Pancreas (tissue), 10 donors: ENCODE data around the gene ATP6V0C. TPM values are rescaled to one million over a fixed set of nuclear protein-coding genes. Genes with fewer than 3 reads are reported as not detected.

Source experiments
- ATAC-seq, 4 donors: fragments of 200-7000 bp; cut with Tn5 transposase; one replicate each; pipeline versions ENCODE4 v1.8.0 to v1.9.1; 2020; ENCODE audit warnings: mild to moderate bottlenecking in 4 of 4, moderate library complexity in 4 of 4
- DNase-seq, 6 donors: peaks; one replicate each; pipeline ENCODE4 v3.0.0-alpha.2; 2020
- FAIRE-seq: peaks from 2 replicates; lab custom pipeline; 2012; peaks lifted over from hg19 to GRCh38; lab: Jason Lieb, UNC
- H3K27ac ChIP-seq, 4 donors: fragments of 200-600 bp; sonication (generic); 1 replicate in 3 of 4; 2 replicates in 1 of 4; pipeline versions ENCODE4 v1.5.0 to v1.8.0; 2020
- H3K27me3 ChIP-seq, 4 donors: fragments of 200-600 bp; one replicate each; pipeline ENCODE4 v1.8.0; 2021
- H3K36me3 ChIP-seq, 3 donors: fragments of 200-600 bp; sonication (generic) in 1 of 3; one replicate each; pipeline versions ENCODE4 v1.5.0 to v1.8.0; 2020 to 2021
- H3K4me1 ChIP-seq, 3 donors: fragments of 200-600 bp; one replicate each; pipeline ENCODE4 v1.8.0; 2021
- H3K4me3 ChIP-seq, 4 donors: fragments of 200-600 bp; sonication (generic) in 2 of 4; one replicate each; pipeline versions ENCODE4 v1.5.0 to v1.8.0; 2020 to 2021
- H3K9me3 ChIP-seq, 4 donors: fragments of 200-600 bp; one replicate each; pipeline ENCODE4 v1.8.0; 2021
- WGBS, 2 donors: extraction: QIAGEN DNeasy Blood & Tissue Kit; methylation state at CpG; one replicate each; pipeline ENCODE4 v1.1.7; 2013; 5-methylcytosine and 5-hydroxymethylcytosine counted together
- intact Hi-C, 3 donors: fragments of 100-400 bp; cut with DNase I; formaldehyde crosslinking; loops; one replicate each; pipeline versions ENCODE4 v1.11.1 to v1.14.2; 2022
- polyA plus RNA-seq, 2 donors: library from polyadenylated mRNA; stranded (reverse); fragments of 200-250 nt; gene quantifications; one replicate each; pipeline ENCODE4 v1.2.3, GENCODE V29; 2013
- total RNA-seq, 6 donors: library from RNA; stranded (reverse); fragmentation: NEBNext Ultra II Directional in 4 of 6; extraction: Animal tissue kit (Norgen Biotek cat#: 25700) in 4 of 6; gene quantifications; one replicate each; pipeline versions ENCODE4 v1.2.1 to v1.2.4, GENCODE V29; 2021 to 2023
- TF ChIP-seq, protein P1 (sequence below), 4 donors: fragments of 200-600 bp; sonication (generic) in 3 of 4; IDR thresholded peaks; one replicate each; pipeline versions ENCODE4 v1.5.0 to v1.8.0; 2021; ENCODE audit warnings: antibody characterized with exemption in 4 of 4
- donor health status: healthy with polysubstance abuse.
- donor health status: DM: no; HTN: no; CAD: no; lungs with moderate emphysema.
- donor health status: DM: no; HTN: no; CAD: no.
- donor health status: control.
- donor health status: control.
- donor health status: Bipolar disorder and iron deficiency.
- donor health status: DM: yes; HTN: yes; CAD: no.
- donor health status: DM: no; HTN: no; CAD: no.
- donor health status: DM: no; HTN: no; CAD: no.
- donor health status: DM: yes; HTN: yes; CAD: no.

ATP6V0C gene
- total and polyA plus RNA-seq, 8 donors, result 39.9 to 124 (median 66.8) TPM

DNA sequence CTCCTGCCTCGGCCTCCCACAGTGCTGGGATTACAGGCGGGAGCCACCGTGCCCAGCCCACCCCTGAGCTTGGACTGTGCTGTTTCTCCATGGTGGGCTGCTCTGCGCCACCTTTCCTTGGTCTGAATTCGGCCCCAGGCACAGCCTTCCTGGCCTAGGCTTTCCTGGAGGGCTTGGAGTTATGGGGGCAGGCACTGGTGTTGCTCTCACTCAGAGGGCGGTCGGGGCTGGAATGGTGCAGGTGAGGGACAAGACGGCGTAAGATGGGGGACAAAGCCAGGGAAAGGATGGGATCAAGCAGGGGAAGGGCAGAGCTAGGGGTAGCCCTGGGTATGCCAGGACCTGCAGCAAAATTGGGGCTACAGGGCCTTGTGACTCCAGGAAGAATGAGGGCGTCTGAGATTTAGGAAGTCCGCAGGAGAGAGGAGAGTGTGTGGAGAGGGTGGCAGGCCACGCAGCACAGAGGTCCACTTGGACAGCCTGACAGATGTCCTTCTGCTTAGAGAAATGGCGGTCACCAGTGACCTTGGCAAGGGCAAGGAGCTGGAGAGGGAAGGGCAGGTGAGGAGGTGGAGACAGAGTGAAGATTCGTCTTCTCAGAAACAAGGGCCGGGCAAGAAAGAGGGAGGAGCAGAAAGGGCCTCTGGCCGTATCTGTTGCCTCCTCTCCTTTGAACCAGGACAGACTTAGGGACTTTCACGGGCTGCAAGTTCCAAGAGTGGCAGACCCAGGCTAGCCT lies 1.6 kb upstream of the ATP6V0C start:
- Histone ChIP-seq H3K4me3 (no peak overlapping the region), H3K4me1 (peaks cover 22 to 28% (median 24%) of the 10 kb centered on the region in 3 donors), H3K9me3 (no peaks in the 10 kb centered on the region), H3K27ac (peak overlapping the region in 3 of 4 donors; percentile 96 to 98 (median 96)), H3K27me3 (no peaks in the 10 kb centered on the region), H3K36me3 (peaks cover 0 to 5% (median 0%) of the 10 kb centered on the region in 3 donors)
- DNase-seq (peak in 1 of 6 donors; percentile 67), FAIRE-seq (no peak), ATAC-seq (no peak)
- TF ChIP-seq, protein P1, sequence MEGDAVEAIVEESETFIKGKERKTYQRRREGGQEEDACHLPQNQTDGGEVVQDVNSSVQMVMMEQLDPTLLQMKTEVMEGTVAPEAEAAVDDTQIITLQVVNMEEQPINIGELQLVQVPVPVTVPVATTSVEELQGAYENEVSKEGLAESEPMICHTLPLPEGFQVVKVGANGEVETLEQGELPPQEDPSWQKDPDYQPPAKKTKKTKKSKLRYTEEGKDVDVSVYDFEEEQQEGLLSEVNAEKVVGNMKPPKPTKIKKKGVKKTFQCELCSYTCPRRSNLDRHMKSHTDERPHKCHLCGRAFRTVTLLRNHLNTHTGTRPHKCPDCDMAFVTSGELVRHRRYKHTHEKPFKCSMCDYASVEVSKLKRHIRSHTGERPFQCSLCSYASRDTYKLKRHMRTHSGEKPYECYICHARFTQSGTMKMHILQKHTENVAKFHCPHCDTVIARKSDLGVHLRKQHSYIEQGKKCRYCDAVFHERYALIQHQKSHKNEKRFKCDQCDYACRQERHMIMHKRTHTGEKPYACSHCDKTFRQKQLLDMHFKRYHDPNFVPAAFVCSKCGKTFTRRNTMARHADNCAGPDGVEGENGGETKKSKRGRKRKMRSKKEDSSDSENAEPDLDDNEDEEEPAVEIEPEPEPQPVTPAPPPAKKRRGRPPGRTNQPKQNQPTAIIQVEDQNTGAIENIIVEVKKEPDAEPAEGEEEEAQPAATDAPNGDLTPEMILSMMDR (IDR thresholded peaks at IDR 0.05), result no peak
- WGBS, 2 donors, result 81 to 88% methylated on average over 17 of the region's 17 CpGs
- intact Hi-C loops, result no loop called here

DNA sequence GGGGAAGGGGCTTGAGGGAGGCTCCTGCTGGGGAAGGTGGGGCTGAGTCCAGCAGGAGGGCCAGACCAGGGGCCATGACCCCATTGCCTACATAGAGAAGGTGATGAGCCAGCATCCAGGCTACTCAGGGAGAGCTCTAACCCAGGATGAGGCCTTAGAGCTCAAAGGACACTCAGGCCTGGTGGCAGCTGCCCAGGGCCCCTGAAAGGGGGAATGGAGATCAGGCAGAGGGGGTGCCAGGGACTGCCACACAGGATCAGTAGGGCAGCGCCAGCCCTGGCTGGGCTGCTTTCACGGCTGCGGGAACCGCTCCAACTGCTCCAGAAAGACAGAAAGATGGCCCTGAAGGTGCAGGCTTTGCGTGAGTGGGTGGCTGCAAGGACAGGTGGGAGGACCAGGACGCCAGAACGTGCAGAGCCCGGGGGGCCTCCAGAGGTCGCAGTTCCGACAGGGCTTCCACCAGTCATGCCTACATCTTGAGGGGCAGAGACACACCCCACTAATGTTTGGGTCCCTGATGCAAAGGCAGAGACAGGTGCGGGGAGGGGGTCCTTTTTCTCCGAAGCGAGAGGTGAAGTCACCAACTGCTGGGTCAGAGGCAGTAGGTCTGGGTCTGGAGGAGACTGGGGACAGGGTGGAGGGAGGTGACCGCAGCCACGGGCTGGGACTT lies 882 bp upstream of the ATP6V0C start:
- Histone ChIP-seq H3K36me3 (no peaks in the 10 kb centered on the region), H3K27me3 (no peaks in the 10 kb centered on the region), H3K4me3 (peak overlapping the region in 3 of 4 donors; percentile 71 to 97 (median 91)), H3K4me1 (peaks cover 24 to 29% (median 28%) of the 10 kb centered on the region in 3 donors), H3K27ac (peak overlapping the region; percentile 96 to 98 (median 96)), H3K9me3 (no peaks in the 10 kb centered on the region)
- FAIRE-seq (no peak), DNase-seq (peak in 4 of 6 donors; percentile 63 to 84 (median 67)), ATAC-seq (peak; percentile 1 to 11 (median 6))
- intact Hi-C loops, result no loop called here
- WGBS, 2 donors, result 15 to 21% methylated on average over 15 of the region's 15 CpGs
- TF ChIP-seq, protein P1 (IDR thresholded peaks at IDR 0.05), result no peak

DNA sequence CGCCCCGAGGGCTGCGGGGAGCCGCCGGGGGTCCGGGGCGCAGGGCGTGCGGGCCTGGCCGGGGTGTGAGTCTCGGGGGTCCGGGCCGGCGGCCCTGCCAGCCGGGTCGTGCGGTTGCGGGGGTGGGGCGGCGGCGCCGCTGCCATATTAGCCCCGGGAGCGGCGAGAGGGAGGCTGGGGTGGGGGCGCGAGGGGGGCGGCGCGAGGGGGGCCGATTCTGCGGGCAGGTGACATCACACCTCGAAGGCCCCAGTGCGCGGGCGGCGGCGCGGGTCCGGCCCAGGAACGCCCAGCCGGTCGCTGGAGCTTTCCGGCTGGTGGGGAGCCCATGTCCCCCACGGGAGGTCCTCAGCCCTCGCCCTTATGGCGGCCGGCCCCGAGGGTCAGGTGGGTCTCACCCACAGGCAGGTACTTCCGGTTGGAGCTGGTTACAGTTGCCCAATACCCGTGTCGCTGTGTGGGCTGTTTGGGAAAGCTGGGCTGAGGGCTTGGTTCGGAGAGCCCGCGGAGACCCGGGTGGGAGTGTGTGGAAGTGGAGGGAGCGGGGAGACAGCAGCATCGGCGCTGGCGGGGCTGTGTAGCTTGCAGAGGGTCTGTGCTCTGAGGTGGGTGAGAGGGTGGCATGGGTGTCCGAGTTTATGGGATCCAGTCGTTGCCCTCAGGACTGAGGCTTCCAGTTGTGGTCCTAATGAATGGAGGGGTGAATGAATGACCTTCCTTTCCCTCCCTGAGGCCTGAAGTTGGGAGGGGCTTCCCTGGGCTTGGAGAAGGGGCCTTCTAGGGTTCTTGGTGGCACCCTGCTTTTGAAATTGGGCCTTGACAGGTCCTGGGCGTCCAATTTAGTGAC lies 804 bp downstream of the ATP6V0C start:
- peak overlapping the region; percentile 96 to 98 (median 96) for H3K27ac ChIP-seq
- DNase-seq, result peak in 5 of 6 donors; percentile 45 to 82 (median 70)

GRCh38 chr16:2515180-2515851 lies 1.6 kb downstream of the ATP6V0C start:
- FAIRE-seq (no peak), DNase-seq (peak in 3 of 6 donors; percentile 18 to 63 (median 30)), ATAC-seq (no peak)
- no peaks in the 10 kb centered on the region for H3K27me3 ChIP-seq
- intact Hi-C loops, result no loop called here
- 10 to 15% methylated on average over 14 of the region's 14 CpGs for WGBS, 2 donors
- H3K36me3 ChIP-seq, result no peaks in the 10 kb centered on the region
- peaks cover 24 to 40% (median 40%) of the 10 kb centered on the region in 3 donors for H3K4me1 ChIP-seq
- peak overlapping the region; percentile 96 to 98 (median 96) for H3K27ac ChIP-seq
- H3K9me3 ChIP-seq, result no peaks in the 10 kb centered on the region
- TF ChIP-seq, protein P1 (IDR thresholded peaks at IDR 0.05), result no peak
- peak overlapping the region; percentile 68 to 97 (median 81) for H3K4me3 ChIP-seq

More for the DNA sequence above, 804 bp downstream of the ATP6V0C start:
- TF ChIP-seq, protein P1 (IDR thresholded peaks at IDR 0.05), result no peak
- peaks cover 24 to 37% (median 37%) of the 10 kb centered on the region in 3 donors for H3K4me1 ChIP-seq
- FAIRE-seq (no peak), ATAC-seq (peak in 3 of 4 donors; percentile 1 to 6 (median 3))
- peak overlapping the region; percentile 68 to 97 (median 81) for H3K4me3 ChIP-seq
- H3K9me3 ChIP-seq, result no peaks in the 10 kb centered on the region
- intact Hi-C loops, result no loop called here
- H3K27me3 ChIP-seq, result no peaks in the 10 kb centered on the region
- 1% methylated on average over 31 to 63 of the region's 63 CpGs for WGBS, 2 donors
- no peaks in the 10 kb centered on the region for H3K36me3 ChIP-seq
